ENCODE data around the gene PRKCE.
"Not testable (repeated sequence)": the region's sequence is repeated elsewhere in the genome, so short reads cannot be mapped to it uniquely, and the experiment has no call there.

PRKCE gene

GRCh38 chr2:45691171-45691999 is 39.9 kb downstream of the PRKCE start:
- DNase-seq (ENCODE audit: low read depth, low spot score) = no peak
- TF ChIP-seq EZH2 (IDR thresholded peaks at IDR 0.05) (no peak), FOXP2 (optimal IDR thresholded peaks at IDR 0.05; ENCODE audit: control extremely low read depth, extremely low read length, insufficient read depth) (no peak), POLR2AphosphoS5 (IDR thresholded peaks at IDR 0.05; ENCODE audit: borderline replicate concordance, low read depth, low read length) (no peak)
- Histone ChIP-seq H3K36me3 (ENCODE audit: insufficient read depth, low read length) (no peaks in the 10 kb centered on the region), H3K9ac (ENCODE audit: insufficient read length) (no peak overlapping the region), H3K27ac (no peak overlapping the region), H3K4me3 (no peak overlapping the region), H3K9me3 (ENCODE audit: low read depth, low read length) (no peaks in the 10 kb centered on the region)

GRCh38 chr2:45692566-45692965 is 41.1 kb downstream of the PRKCE start:
- Histone ChIP-seq H3K9me3 (ENCODE audit: low read depth, low read length) (no peaks in the 10 kb centered on the region), H3K27ac (no peak overlapping the region), H3K9ac (ENCODE audit: insufficient read length) (no peak overlapping the region), H3K36me3 (ENCODE audit: insufficient read depth, low read length) (no peaks in the 10 kb centered on the region), H3K4me3 (no peak overlapping the region)
- TF ChIP-seq FOXP2 (optimal IDR thresholded peaks at IDR 0.05; ENCODE audit: control extremely low read depth, extremely low read length, insufficient read depth) (no peak), POLR2AphosphoS5 (IDR thresholded peaks at IDR 0.05; ENCODE audit: borderline replicate concordance, low read depth, low read length) (no peak), EZH2 (IDR thresholded peaks at IDR 0.05) (no peak)
- DNase-seq (ENCODE audit: low read depth, low spot score) = no peak

- H3K9me3 ChIP-seq (ENCODE audit: low read depth, low read length); H3K9ac ChIP-seq (ENCODE audit: insufficient read length); DNase-seq (ENCODE audit: low read depth, low spot score); H3K27ac ChIP-seq; H3K4me3 ChIP-seq; H3K36me3 ChIP-seq (ENCODE audit: insufficient read depth, low read length): not testable (repeated sequence)
These were observed 44.1 kb downstream of the PRKCE start for GRCh38 chr2:45695480-45696007.

- Histone ChIP-seq H3K36me3 (ENCODE audit: insufficient read depth, low read length) (no peaks in the 10 kb centered on the region), H3K4me3 (no peak overlapping the region), H3K9me3 (ENCODE audit: low read depth, low read length) (no peaks in the 10 kb centered on the region), H3K9ac (ENCODE audit: insufficient read length) (no peak overlapping the region), H3K27ac (no peak overlapping the region)
- no peak for DNase-seq (ENCODE audit: low read depth, low spot score)
- TF ChIP-seq POLR2AphosphoS5 (IDR thresholded peaks at IDR 0.05; ENCODE audit: borderline replicate concordance, low read depth, low read length) = no peak
- TF ChIP-seq EZH2 (IDR thresholded peaks at IDR 0.05) = no peak
- TF ChIP-seq FOXP2 (optimal IDR thresholded peaks at IDR 0.05; ENCODE audit: control extremely low read depth, extremely low read length, insufficient read depth) = no peak
These were observed 45.2 kb downstream of the PRKCE start for GRCh38 chr2:45696708-45697107.

GRCh38 chr2:45697190-45697589 is 45.7 kb downstream of the PRKCE start:
- Histone ChIP-seq H3K9ac (ENCODE audit: insufficient read length) (no peak overlapping the region), H3K36me3 (ENCODE audit: insufficient read depth, low read length) (no peaks in the 10 kb centered on the region), H3K27ac (no peak overlapping the region), H3K9me3 (ENCODE audit: low read depth, low read length) (no peaks in the 10 kb centered on the region), H3K4me3 (no peak overlapping the region)
- TF ChIP-seq FOXP2 (optimal IDR thresholded peaks at IDR 0.05; ENCODE audit: control extremely low read depth, extremely low read length, insufficient read depth) (no peak), EZH2 (IDR thresholded peaks at IDR 0.05) (no peak), POLR2AphosphoS5 (IDR thresholded peaks at IDR 0.05; ENCODE audit: borderline replicate concordance, low read depth, low read length) (no peak)
- no peak for DNase-seq (ENCODE audit: low read depth, low spot score)

- Histone ChIP-seq H3K27ac (no peak overlapping the region), H3K36me3 (ENCODE audit: insufficient read depth, low read length) (no peaks in the 10 kb centered on the region), H3K4me3 (no peak overlapping the region), H3K9ac (ENCODE audit: insufficient read length) (no peak overlapping the region), H3K9me3 (ENCODE audit: low read depth, low read length) (no peaks in the 10 kb centered on the region)
- DNase-seq (ENCODE audit: low read depth, low spot score) = no peak
- no peak for TF ChIP-seq EZH2 (IDR thresholded peaks at IDR 0.05)
These were observed 47.1 kb downstream of the PRKCE start for GRCh38 chr2:45698554-45698953.

GRCh38 chr2:45699032-45699658 is 47.7 kb downstream of the PRKCE start:
- no peak for TF ChIP-seq FOXP2 (optimal IDR thresholded peaks at IDR 0.05; ENCODE audit: control extremely low read depth, extremely low read length, insufficient read depth)
- DNase-seq (ENCODE audit: low read depth, low spot score) = no peak
- Histone ChIP-seq H3K9me3 (ENCODE audit: low read depth, low read length) (no peaks in the 10 kb centered on the region), H3K36me3 (ENCODE audit: insufficient read depth, low read length) (no peaks in the 10 kb centered on the region), H3K4me3 (no peak overlapping the region), H3K9ac (ENCODE audit: insufficient read length) (no peak overlapping the region), H3K27ac (no peak overlapping the region)

GRCh38 chr2:45700407-45701013 is 49.0 kb downstream of the PRKCE start:
- TF ChIP-seq FOXP2 (optimal IDR thresholded peaks at IDR 0.05; ENCODE audit: control extremely low read depth, extremely low read length, insufficient read depth) (no peak), EZH2 (IDR thresholded peaks at IDR 0.05) (no peak), POLR2AphosphoS5 (IDR thresholded peaks at IDR 0.05; ENCODE audit: borderline replicate concordance, low read depth, low read length) (no peak)
- DNase-seq (ENCODE audit: low read depth, low spot score) = no peak
- Histone ChIP-seq H3K9me3 (ENCODE audit: low read depth, low read length) (no peaks in the 10 kb centered on the region), H3K4me3 (no peak overlapping the region), H3K36me3 (ENCODE audit: insufficient read depth, low read length) (no peaks in the 10 kb centered on the region), H3K27ac (no peak overlapping the region), H3K9ac (ENCODE audit: insufficient read length) (no peak overlapping the region)
